ENCODE data around the gene ARHGDIB.

DNA sequence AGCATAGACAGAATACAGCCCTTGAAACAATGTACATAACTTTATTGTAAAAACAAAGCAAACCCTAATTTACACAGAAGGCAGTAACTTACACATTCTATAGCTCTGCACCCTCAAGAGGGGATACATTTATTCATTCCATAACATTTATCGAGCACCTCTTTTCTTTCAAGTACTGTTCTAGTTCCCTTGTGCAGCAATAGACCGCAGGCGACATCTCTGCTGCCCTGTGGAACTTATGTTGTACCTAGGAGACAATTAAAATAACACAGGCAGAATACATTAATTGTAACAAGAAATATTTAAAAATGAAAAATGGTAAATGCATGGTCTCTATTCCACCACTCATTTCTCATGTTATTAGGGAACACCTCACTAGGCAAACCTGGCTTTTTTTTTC lies 1.4 kb upstream of the ARHGDIB start:
- TF ChIP-seq CTCF (IDR thresholded peaks at IDR 0.05) (no peak), EZH2 (IDR thresholded peaks at IDR 0.05) (no peak)

Measured in neural progenitor cell (in vitro differentiated cells).